Measurements from ENCODE around the gene CRABP2. TPM values are rescaled to one million over a fixed set of nuclear protein-coding genes. Genes with fewer than 3 reads are reported as not detected.
A peak's percentile ranks its signal among the peaks of the same experiment; 100 is the strongest.

CRABP2 gene
- total and polyA plus RNA-seq, 2 of the 13 experiments (the other 11 are each of a cell fraction or from before 2014, with no cell fraction given) = 0.40 to 0.60 TPM

- peak; percentile 56; the same call in 1 of the 2 replicates for TF ChIP-seq ZNF451 (CRISPR knock-in tag; IDR thresholded peaks at IDR 0.05)
- no peak for TF ChIP-seq ZNF30 (CRISPR knock-in tag; IDR thresholded peaks at IDR 0.05)
- no peak for TF ChIP-seq ZNF34 (CRISPR knock-in tag; IDR thresholded peaks at IDR 0.05; ENCODE audit: borderline replicate concordance)
- TF ChIP-seq MYC (CRISPR knock-in tag; IDR thresholded peaks at IDR 0.05; ENCODE audit: borderline replicate concordance) = peak; percentile 10; the same call in 1 of the 2 replicates
- TF ChIP-seq U2AF1 (optimal IDR thresholded peaks at IDR 0.05; ENCODE audit: low read depth, low read length) = peak; percentile 51
- TF ChIP-seq POLR2A (IDR thresholded peaks at IDR 0.05; ENCODE audit: insufficient read depth in 1 of 2, low read depth in 2 of 2, low read length in 2 of 2) = peak; percentile 57 to 86; a peak in 3 of 4 replicates
- TF ChIP-seq ZNF256 (CRISPR knock-in tag; conservative IDR thresholded peaks at IDR 0.05) = 0 out of 2 replicates have a peak, but pooled peaks have one; percentile 51
- TF ChIP-seq KAT8 (CRISPR knock-in tag; IDR thresholded peaks at IDR 0.05) = peak; percentile 84
- no peak for TF ChIP-seq ZSCAN29 (CRISPR knock-in tag; conservative IDR thresholded peaks at IDR 0.05)
- TF ChIP-seq PRMT3 (CRISPR knock-in tag; IDR thresholded peaks at IDR 0.05; ENCODE audit: borderline replicate concordance, low read depth) = no peak
- TF ChIP-seq ZNF510 (CRISPR knock-in tag; IDR thresholded peaks at IDR 0.05; ENCODE audit: low read depth) = no peak
- no peak for TF ChIP-seq ZNF121 (CRISPR knock-in tag; IDR thresholded peaks at IDR 0.05)
- no peak for TF ChIP-seq ARID3A (IDR thresholded peaks at IDR 0.05; ENCODE audit: low read depth, low read length)
- TF ChIP-seq HMGXB4 (CRISPR knock-in tag; IDR thresholded peaks at IDR 0.05; ENCODE audit: borderline replicate concordance in 1 of 2, low read depth in 1 of 2) = peak in 1 of 2 experiments; percentile 52; a peak in 1 of 4 replicates
- TF ChIP-seq NFKBIZ (CRISPR knock-in tag; IDR thresholded peaks at IDR 0.05) = no peak
- no peak for TF ChIP-seq ZNF512B (CRISPR knock-in tag; IDR thresholded peaks at IDR 0.05; ENCODE audit: borderline replicate concordance)
- no peak for TF ChIP-seq RAD51 (IDR thresholded peaks at IDR 0.05; ENCODE audit: borderline replicate concordance)
- peak; percentile 14; the same call in 1 of the 2 replicates for TF ChIP-seq MED1 (CRISPR knock-in tag; IDR thresholded peaks at IDR 0.05)
- TF ChIP-seq ZNF598 (CRISPR knock-in tag; IDR thresholded peaks at IDR 0.05; ENCODE audit: borderline replicate concordance) = 0 out of 2 replicates have a peak, but pooled peaks have one; percentile 38
- TF ChIP-seq ZNF800 (CRISPR knock-in tag; IDR thresholded peaks at IDR 0.05) = 0 out of 2 replicates have a peak, but pooled peaks have one; percentile 27
- peak; percentile 78 for TF ChIP-seq TBX2 (CRISPR knock-in tag; IDR thresholded peaks at IDR 0.05; ENCODE audit: borderline replicate concordance)
These were observed 23.4 kb upstream of the CRABP2 start, which contains the start of gene ISG20L2 (continued) for GRCh38 chr1:156728599-156729462.
